Measurements from ENCODE around the gene SIRT2. TPM values are rescaled to one million over a fixed set of nuclear protein-coding genes. Genes with fewer than 3 reads are reported as not detected.

SIRT2 gene
- total and polyA plus RNA-seq, 2 of the 8 experiments (the other 6 are each of a cell fraction or from before 2014, with no cell fraction given): 6.5 to 10.0 TPM

GRCh38 chr19:38833092-38833425 is 66.4 kb downstream of the SIRT2 start:
- DNase-seq (ENCODE audit: low read depth in 1 of 2, low spot score in 2 of 2): no peak
- POLR2A ChIA-PET (ENCODE audit: partially characterized antibody): interaction anchor here (0.8 to 14.2 kb wide), 8 partner anchors 8 to 110 kb away, joined by 3 to 376 read pairs (median 4); partner anchors contain the start of gene HNRNPL
- TF ChIP-seq TAF7 (optimal IDR thresholded peaks at IDR 0.05; ENCODE audit: borderline replicate concordance, low read depth, low read length) (no peak), CTCF (IDR thresholded peaks at IDR 0.05; ENCODE audit: control extremely low read depth in 1 of 3, insufficient read depth in 1 of 3, low read depth in 1 of 3, low read length in 3 of 3) (no peak), SP2 (IDR thresholded peaks at IDR 0.05; ENCODE audit: low read length) (no peak), JUND (IDR thresholded peaks at IDR 0.05; ENCODE audit: low read length) (no peak), TCF12 (IDR thresholded peaks at IDR 0.05; ENCODE audit: low read depth, low read length) (no peak), TAF1 (IDR thresholded peaks at IDR 0.05; ENCODE audit: low read depth, low read length) (no peak), FOSL1 (IDR thresholded peaks at IDR 0.05; ENCODE audit: insufficient read depth, low read depth, low read length) (no peak), HDAC2 (IDR thresholded peaks at IDR 0.05; ENCODE audit: borderline replicate concordance in 1 of 2, low read depth in 2 of 2, low read length in 2 of 2) (no peak), RAD21 (IDR thresholded peaks at IDR 0.05 in 1 of 2, conservative IDR thresholded peaks at IDR 0.05 in 1 of 2; ENCODE audit: low read depth in 2 of 2, low read length in 2 of 2) (no peak), SIN3A (conservative IDR thresholded peaks at IDR 0.05 in 1 of 2, IDR thresholded peaks at IDR 0.05 in 1 of 2; ENCODE audit: low read depth in 1 of 2, low read length in 2 of 2) (no peak), SUZ12 (IDR thresholded peaks at IDR 0.05; ENCODE audit: low read length) (no peak)

More at GRCh38 chr19:38833092-38833425, 66.4 kb downstream of the SIRT2 start:
- H3K9ac ChIP-seq (replicated peaks in 1 of 4; ENCODE audit: extremely low read depth in 1 of 4, low read depth in 3 of 4, low read length in 3 of 4): no peak overlapping the region
- H4K5ac ChIP-seq (ENCODE audit: insufficient read length, low read depth, low read length): no peak overlapping the region
- no peaks in the 10 kb centered on the region for H3K27me3 ChIP-seq (replicated peaks in 1 of 4; ENCODE audit: control insufficient read depth in 3 of 4, extremely low read depth in 1 of 4, insufficient read depth in 3 of 4, low read length in 3 of 4)
- no peaks in the 10 kb centered on the region for H3K79me2 ChIP-seq (ENCODE audit: control insufficient read depth in 1 of 2, insufficient read depth in 2 of 2, low read length in 2 of 2)
- no peak overlapping the region for H2BK5ac ChIP-seq (ENCODE audit: low read depth, low read length)
- no peak overlapping the region for H3K18ac ChIP-seq (ENCODE audit: extremely low read depth, low read length)
- FAIRE-seq: no peak
- H3K23me2 ChIP-seq (ENCODE audit: low read depth, low read length): peaks cover 8% of the 10 kb centered on the region
- no peak overlapping the region for H2BK20ac ChIP-seq (ENCODE audit: low read length)
- no peak overlapping the region for H3K27ac ChIP-seq (ENCODE audit: low read depth, low read length)
- H3K4me2 ChIP-seq (ENCODE audit: insufficient read depth in 1 of 2, low read depth in 2 of 2, low read length in 2 of 2): no peak overlapping the region
- CTCF ChIA-PET (ENCODE audit: partially characterized antibody): interaction anchor here (0.6 to 1.4 kb wide), 2 partner anchors 15 to 34 kb away, joined by 3 to 4 read pairs; no protein-coding TSS in a partner anchor
- no peak overlapping the region for H2BK15ac ChIP-seq (ENCODE audit: low read length)
- H3K9me3 ChIP-seq (ENCODE audit: insufficient read depth in 2 of 2, low read depth in 1 of 2, low read length in 1 of 2): no peaks in the 10 kb centered on the region
- 92% methylated on average over 2 of the region's 7 CpGs; no CpG with 5 or more reads in 1 of the 2 experiments for WGBS, 2 experiments (ENCODE audit: extremely low coverage in 1 of 2, insufficient coverage in 1 of 2, insufficient read length in 1 of 2, insufficient replicate concordance in 2 of 2, low coverage in 1 of 2, low lambda C conversion rate in 2 of 2, missing lambda C conversion rate in 1 of 2)
- no peak overlapping the region for H2AK5ac ChIP-seq (ENCODE audit: low read depth, low read length)
- peaks cover 0 to 6% (median 1%) of the 10 kb centered on the region in 4 experiments; a peak in 1 of 7 replicates for H3K4me1 ChIP-seq (replicated peaks in 1 of 4; ENCODE audit: control insufficient read depth in 3 of 4, insufficient read depth in 4 of 4, low read length in 3 of 4)
- H3K56ac ChIP-seq (replicated peaks; ENCODE audit: insufficient read length, low read depth, low read length): no peak overlapping the region
- H2AFZ ChIP-seq (ENCODE audit: low read length): no peak overlapping the region
- no peak overlapping the region for H4K8ac ChIP-seq (ENCODE audit: extremely low read depth, insufficient read depth, low read length)
- no peak overlapping the region for H3K4ac ChIP-seq (replicated peaks; ENCODE audit: insufficient read length, low read depth, low read length)
- H3K14ac ChIP-seq (ENCODE audit: insufficient read length): no peak overlapping the region
- no peak overlapping the region for H3K4me3 ChIP-seq (ENCODE audit: extremely low read depth in 1 of 4, insufficient read depth in 2 of 4, low read depth in 3 of 4, low read length in 4 of 4)
- H4K91ac ChIP-seq (replicated peaks; ENCODE audit: insufficient read length, low read length): no peak overlapping the region
- H3K79me1 ChIP-seq (ENCODE audit: low read depth, low read length): 0 out of 2 replicates have a peak, but pooled peaks cover 2% of the 10 kb centered on the region
- no peak overlapping the region for H3K23ac ChIP-seq (ENCODE audit: insufficient read length)
- peaks cover 0 to 5% of the 10 kb centered on the region in 2 experiments for H4K20me1 ChIP-seq (replicated peaks in 1 of 2; ENCODE audit: control insufficient read depth in 1 of 2, insufficient read depth in 2 of 2, low read length in 2 of 2)
- no peak overlapping the region for H2BK12ac ChIP-seq (ENCODE audit: low read depth, low read length)
- no peak overlapping the region for H2BK120ac ChIP-seq (replicated peaks; ENCODE audit: low read depth, low read length)
- peaks cover 20 to 43% (median 26%) of the 10 kb centered on the region in 4 experiments for H3K36me3 ChIP-seq (ENCODE audit: control insufficient read depth in 2 of 4, insufficient read depth in 4 of 4, low read length in 3 of 4)

Measured in H1 (cell line).